HG03442 (cell line): ENCODE measurements around the gene FAAP24.
"Not testable (repeated sequence)": the region's sequence is repeated elsewhere in the genome, so short reads cannot be mapped to it uniquely, and the experiment has no call there.

ENCODE experiments used
- ATAC-seq: cut with Tn5 transposase; IDR thresholded peaks from one replicate; pipeline ENCODE4 v1.9.1; 2021; ENCODE audit warnings: mild to moderate bottlenecking, moderate library complexity; ENCODE audit not compliant: unreplicated experiment

The FAAP24 gene

GRCh38 chr19:32997716-32998355 lies 25.8 kb downstream of the FAAP24 start:
- ATAC-seq: no peak

GRCh38 chr19:32998722-32999121 lies 26.7 kb downstream of the FAAP24 start:
- no peak for ATAC-seq

GRCh38 chr19:33000510-33000909 lies 28.5 kb downstream of the FAAP24 start:
- no peak for ATAC-seq

- no peak for ATAC-seq
Observed at GRCh38 chr19:33000910-33001309, 28.9 kb downstream of the FAAP24 start.

DNA sequence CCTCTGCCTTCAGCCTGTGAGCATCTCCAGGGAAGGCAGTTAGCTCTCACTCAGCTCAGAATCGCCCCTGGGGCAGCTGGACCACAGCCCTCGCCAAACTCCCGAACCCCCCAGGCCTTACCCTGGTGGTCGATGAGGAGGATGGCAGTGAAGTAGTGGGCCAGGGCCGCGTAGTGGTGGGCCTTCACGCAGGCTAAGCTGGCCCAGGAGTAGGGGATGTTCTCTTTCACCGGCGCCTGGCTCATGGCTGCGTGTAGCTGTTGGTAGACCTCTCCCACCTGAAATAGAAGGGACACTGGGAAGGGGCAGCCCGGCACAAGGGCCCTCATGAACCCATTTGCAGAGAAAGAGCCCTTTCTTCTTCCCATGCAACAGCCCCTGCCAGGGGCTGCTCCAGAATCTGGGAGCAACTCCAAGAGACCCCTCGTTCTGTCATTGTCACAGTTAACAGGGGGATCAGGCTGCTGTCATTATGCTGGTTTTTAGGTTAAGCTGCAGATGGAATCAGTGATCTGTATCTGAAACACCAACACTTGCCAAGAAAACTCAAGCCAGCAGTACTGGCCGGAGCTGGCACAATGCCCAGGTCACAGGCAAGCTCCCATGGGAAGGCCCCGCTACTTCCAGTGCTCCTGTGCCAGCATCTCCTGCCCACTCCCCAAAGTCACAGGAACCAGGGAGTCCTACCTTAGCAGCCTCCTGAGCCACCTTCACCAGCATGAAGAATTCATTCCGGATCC lies 30.3 kb downstream of the FAAP24 start:
- ATAC-seq: not testable (repeated sequence)

- not testable (repeated sequence) for ATAC-seq
Observed at GRCh38 chr19:33003424-33004024, 31.5 kb downstream of the FAAP24 start.

DNA sequence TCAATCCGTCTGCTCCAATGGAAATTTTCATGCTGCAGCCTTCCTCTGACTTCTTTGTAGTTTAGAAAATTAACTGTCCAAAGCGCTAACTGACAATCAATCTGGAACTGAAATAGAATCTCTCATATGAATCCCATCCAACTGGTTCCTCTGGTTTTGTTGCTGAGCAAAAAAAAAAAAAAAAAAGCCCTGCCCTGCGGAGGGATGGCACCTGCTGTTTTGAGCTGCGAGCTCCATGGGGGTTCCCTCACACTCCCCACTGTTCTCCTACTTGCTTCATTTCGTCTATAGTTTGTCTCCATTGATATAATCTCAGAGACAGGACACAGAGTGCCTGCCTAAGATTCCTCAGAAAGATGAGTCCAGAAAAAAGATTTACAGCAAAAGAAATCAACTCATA lies 33.4 kb downstream of the FAAP24 start:
- no peak for ATAC-seq

GRCh38 chr19:33008738-33009137 lies 36.7 kb downstream of the FAAP24 start:
- ATAC-seq: no peak

GRCh38 chr19:33010891-33011290 lies 38.8 kb downstream of the FAAP24 start:
- ATAC-seq: not testable (repeated sequence)

- no peak for ATAC-seq
Observed at GRCh38 chr19:33022472-33023116, 50.6 kb downstream of the FAAP24 start.

DNA sequence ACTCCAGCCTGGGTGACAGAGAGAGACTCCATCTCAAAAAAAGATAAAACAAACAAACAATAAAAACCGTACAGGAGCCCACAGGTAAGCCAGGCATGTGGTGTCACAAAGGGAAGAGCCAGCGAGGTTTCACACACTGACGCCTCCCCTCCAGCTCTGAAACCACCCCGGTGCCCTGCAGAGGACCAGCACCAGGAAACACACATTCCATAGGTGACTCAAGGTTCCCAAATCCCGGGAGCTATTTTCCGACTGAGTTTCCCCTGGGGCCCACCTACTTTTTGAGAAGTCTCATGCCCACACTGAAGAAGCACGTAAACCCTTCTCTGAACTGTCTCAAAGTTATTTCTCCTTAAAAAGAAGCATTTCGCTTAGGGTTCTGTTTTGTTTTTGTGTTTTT lies 52.4 kb downstream of the FAAP24 start:
- no peak for ATAC-seq

GRCh38 chr19:33025468-33026238 lies 53.6 kb downstream of the FAAP24 start:
- not testable (repeated sequence) for ATAC-seq

- not testable (repeated sequence) for ATAC-seq
Observed at GRCh38 chr19:33026602-33027001, 54.6 kb downstream of the FAAP24 start.
